Activated CD8-positive, alpha-beta memory T cell treated with anti-CD3 and anti-CD28 coated beads, Interleukin-2, amount 50 U/mL, for 1 hour (primary cell): ENCODE data around the gene MFN2.

Experiments used
- DNase-seq: peaks from one replicate; pipeline ENCODE4 v3.0.0-alpha.2; 2020; ENCODE audit errors: extremely low read depth

The MFN2 gene

GRCh38 chr1:11960276-11960675 lies 20.0 kb upstream of the MFN2 start:
- no peak for DNase-seq

GRCh38 chr1:11960715-11961114 lies 19.5 kb upstream of the MFN2 start:
- DNase-seq = no peak

- no peak for DNase-seq
Measured at GRCh38 chr1:11961230-11961629, 19.0 kb upstream of the MFN2 start.

GRCh38 chr1:11963622-11964021 lies 16.6 kb upstream of the MFN2 start:
- no peak for DNase-seq

- no peak for DNase-seq
Measured at GRCh38 chr1:11964656-11965055, 15.6 kb upstream of the MFN2 start.

- no peak for DNase-seq
Measured at GRCh38 chr1:11967028-11967547, 13.2 kb upstream of the MFN2 start.

- no peak for DNase-seq
Measured at GRCh38 chr1:11970441-11971185, 9.6 kb upstream of the MFN2 start.

GRCh38 chr1:11977625-11978024 lies 2.6 kb upstream of the MFN2 start:
- DNase-seq = no peak

- DNase-seq = no peak
Measured at GRCh38 chr1:11978301-11978700, 1.9 kb upstream of the MFN2 start.

GRCh38 chr1:11979028-11979850 lies 1.0 kb upstream of the MFN2 start:
- no peak for DNase-seq

- no peak for DNase-seq
Measured at GRCh38 chr1:11980676-11980972, 380 bp downstream of the MFN2 start.

- DNase-seq = no peak
Measured at GRCh38 chr1:11981378-11982009, 1.2 kb downstream of the MFN2 start.

- no peak for DNase-seq
Measured at GRCh38 chr1:11982010-11982392, 1.8 kb downstream of the MFN2 start.

GRCh38 chr1:11984121-11984520 lies 3.9 kb downstream of the MFN2 start:
- no peak for DNase-seq

- DNase-seq = no peak
Measured at GRCh38 chr1:11984576-11984975, 4.3 kb downstream of the MFN2 start.

GRCh38 chr1:11985171-11985570 lies 4.9 kb downstream of the MFN2 start:
- DNase-seq = no peak

- no peak for DNase-seq
Measured at GRCh38 chr1:11985851-11986250, 5.6 kb downstream of the MFN2 start.

- no peak for DNase-seq
Measured at GRCh38 chr1:11989669-11990068, 9.4 kb downstream of the MFN2 start.

- DNase-seq = no peak
Measured at GRCh38 chr1:11990303-11991032, 10.2 kb downstream of the MFN2 start.

GRCh38 chr1:11991969-11992676 lies 11.9 kb downstream of the MFN2 start:
- no peak for DNase-seq

- no peak for DNase-seq
Measured at GRCh38 chr1:11997081-11997850, 17.0 kb downstream of the MFN2 start.
